Upper lobe of left lung (tissue), 4 donors: ENCODE data around the gene LHB.

Experiments used
- CTCF ChIP-seq, 6 experiments: fragments of 450-650 bp in 4 of 6; fragments of 200-600 bp in 2 of 6; sonication (generic) in 2 of 6; IDR thresholded peaks; one replicate each; pipeline ENCODE4 v1.5.1; 2016 to 2019; ENCODE audit warnings: antibody characterized with exemption in 6 of 6
- POLR2A ChIP-seq, 4 donors: fragments of 450-650 bp; IDR thresholded peaks; one replicate each; pipeline ENCODE4 v1.5.1; 2016 to 2017; ENCODE audit warnings: antibody characterized with exemption in 4 of 4, mild to moderate bottlenecking in 2 of 4

- TF ChIP-seq CTCF (IDR thresholded peaks at IDR 0.05) (no peak), POLR2A (IDR thresholded peaks at IDR 0.05) (no peak)
These were observed 48.7 kb downstream of the LHB start for GRCh38 chr19:48968179-48968661.
